HG03575 (cell line): ENCODE data around the gene BEX5.
"Not testable (repeated sequence)": the region's sequence is repeated elsewhere in the genome, so short reads cannot be mapped to it uniquely, and the experiment has no call there.

Source experiments
- ATAC-seq: cut with Tn5 transposase; IDR thresholded peaks from one replicate; pipeline ENCODE4 v1.9.1; 2021; ENCODE audit not compliant: unreplicated experiment, insufficient number of reproducible peaks, low FRiP score; ENCODE audit errors: extremely low read depth

Gene BEX5

DNA sequence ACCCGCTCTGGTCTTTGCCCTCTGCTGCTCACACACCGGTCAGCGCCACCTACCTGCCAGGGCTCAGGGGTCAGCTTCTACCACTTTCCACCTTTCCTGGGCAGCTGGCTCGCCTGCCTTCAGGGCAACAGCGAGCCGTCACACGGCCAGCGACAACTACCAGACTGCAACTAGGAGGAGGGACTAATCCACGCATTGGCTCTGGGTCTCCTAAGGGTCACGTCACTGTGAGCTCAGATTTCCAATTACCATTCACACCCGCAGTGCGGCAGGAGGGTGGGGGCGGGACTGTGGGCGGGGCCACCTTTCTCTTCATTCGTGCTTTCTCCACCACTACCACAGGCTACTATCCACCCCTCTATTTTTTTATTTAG is at the start of gene BEX5:
Gene BEX5, minus strand, starts transcription at position 172 of the 374 bp plus-strand sequence. CDS start 1,712 bp downstream, outside the sequence.
- peak; percentile 75 for ATAC-seq

DNA sequence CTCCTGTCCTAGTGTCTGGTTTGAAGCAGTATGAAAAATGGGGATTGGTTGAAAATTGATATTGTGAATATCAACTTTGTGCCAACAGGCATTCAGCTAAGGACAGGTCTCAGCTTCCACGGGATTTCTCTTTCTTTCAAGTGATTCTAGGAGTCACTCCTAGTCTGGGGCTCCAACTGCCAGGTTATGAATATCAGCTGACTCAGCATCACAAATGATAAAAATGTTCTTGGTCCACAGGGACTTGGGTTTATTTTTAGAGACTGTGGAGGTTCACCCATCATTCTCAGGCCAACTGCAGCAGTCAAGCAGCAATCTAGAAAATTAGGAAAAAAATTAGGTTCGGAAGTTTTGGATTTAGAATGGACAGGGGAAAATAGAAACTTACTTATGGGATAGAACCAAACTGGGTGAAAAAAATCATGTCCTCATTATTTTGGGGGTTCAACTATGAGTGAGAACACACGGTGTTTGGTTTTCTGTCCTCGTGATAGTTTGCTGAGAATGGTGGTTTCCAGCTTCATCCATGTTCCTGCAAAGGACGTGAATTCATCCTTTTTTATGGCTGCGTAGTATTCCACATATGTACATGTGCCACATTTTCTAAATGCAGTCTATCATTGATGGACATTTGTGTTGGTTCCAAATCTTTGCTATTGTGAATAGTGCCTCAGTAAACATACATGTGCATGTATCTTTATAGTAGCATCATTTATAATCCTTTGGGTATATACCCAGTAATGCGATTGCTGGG is 30.4 kb upstream of the BEX5 start:
- ATAC-seq = no peak

- ATAC-seq = no peak
These were observed 624 bp downstream of the BEX5 start for GRCh38 chrX:102154900-102155805.

DNA sequence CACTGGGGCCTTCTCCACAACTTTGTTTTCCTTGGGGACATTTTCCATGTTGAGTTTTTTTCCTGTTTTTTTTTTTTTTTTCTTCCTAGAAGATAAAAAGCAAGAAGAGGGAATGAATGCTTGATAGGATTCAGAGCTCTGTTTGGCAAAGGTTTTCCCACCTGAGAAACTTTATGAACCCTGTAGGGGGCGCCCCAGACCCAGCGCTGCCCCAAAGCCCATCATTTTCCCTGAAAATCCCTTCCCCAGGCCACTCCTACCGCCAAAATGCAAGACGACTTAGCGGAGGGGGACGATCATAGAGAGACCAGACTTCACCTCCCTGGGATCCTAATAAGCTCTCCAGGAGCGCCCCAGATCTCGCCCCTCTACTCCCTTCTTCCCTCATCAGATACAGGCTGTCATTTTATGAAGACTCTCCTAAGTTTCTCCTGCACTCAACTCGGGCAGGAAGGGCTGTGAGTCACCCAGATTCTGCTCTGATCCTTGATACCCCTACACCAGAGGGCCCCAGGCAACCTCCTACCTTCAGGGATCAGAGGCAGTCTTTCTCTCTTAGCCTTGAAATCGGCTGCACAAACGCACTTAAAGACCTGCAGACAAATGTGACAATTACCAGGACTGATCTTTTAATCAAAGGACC is 1.4 kb downstream of the BEX5 start:
- ATAC-seq = no peak

GRCh38 chrX:102142274-102142673 is 13.5 kb downstream of the BEX5 start, which contains the start of gene TCEAL6:
Gene TCEAL6 (minus strand): TSS chrX:102142481.
- ATAC-seq = not testable (repeated sequence)

- ATAC-seq = not testable (repeated sequence)
These were observed 14.1 kb downstream of the BEX5 start for GRCh38 chrX:102141631-102142030.

- not testable (repeated sequence) for ATAC-seq
These were observed 14.9 kb downstream of the BEX5 start for GRCh38 chrX:102140876-102141275.

GRCh38 chrX:102138064-102138463 is 17.7 kb downstream of the BEX5 start:
- ATAC-seq = no peak

DNA sequence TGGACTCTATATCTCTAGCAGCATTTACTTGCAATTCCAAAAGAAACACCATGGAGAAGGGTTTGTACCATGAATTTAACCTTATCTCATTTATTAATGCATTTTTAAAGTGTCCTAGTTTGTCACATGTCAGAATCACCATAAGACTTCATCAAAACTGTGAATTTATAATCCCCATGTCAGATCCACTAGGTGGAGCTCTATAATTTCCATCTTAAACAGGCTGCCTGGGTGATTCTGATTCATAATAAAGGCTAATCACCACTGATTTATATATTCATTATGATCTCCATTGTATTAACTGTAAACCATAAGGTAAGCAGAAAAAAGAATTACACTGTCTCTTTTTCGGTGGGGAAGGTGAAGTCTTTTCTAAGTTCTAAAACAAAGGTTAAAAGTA is 26.3 kb downstream of the BEX5 start:
- ATAC-seq = no peak

GRCh38 chrX:102126863-102127262 is 28.9 kb downstream of the BEX5 start:
- no peak for ATAC-seq

DNA sequence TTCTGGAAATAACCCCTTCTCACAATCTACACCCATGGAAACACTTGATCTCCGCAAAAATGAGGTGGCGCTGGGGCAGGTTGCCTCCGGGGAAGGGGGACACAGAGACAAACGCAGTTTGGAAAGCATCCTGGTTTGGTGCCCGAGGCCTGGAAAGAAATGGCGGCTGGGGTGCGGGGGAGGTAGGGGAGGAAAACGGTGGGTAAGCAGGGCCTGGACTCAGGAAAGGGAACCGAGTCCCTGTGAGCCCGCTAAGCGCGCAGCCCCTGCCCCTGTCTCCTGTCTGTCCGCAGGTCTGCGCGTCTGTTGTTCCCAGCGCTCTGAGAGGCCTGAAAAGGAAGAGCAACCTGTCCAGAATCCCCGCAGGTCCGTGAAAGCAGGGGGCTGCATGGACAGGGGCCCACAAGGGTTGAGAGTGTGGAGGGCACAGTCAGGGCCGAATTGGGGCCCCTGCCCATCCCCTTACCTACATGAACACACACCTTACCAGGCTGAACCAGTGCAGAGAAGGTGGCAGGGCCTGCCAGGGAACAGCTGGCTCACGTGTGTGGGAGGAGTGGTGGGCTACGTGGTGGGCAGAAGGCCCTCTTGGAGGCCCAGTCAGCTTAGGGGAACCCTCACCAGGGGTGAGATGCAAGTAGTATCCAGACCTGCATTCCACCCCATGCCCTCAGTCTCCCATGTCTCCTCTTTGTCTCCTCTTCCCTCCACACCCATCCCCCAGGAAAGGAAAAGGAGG is 29.5 kb downstream of the BEX5 start:
- not testable (repeated sequence) for ATAC-seq

- not testable (repeated sequence) for ATAC-seq
These were observed 30.3 kb downstream of the BEX5 start, which contains the start of gene TCEAL2 for GRCh38 chrX:102125436-102125835. Gene TCEAL2 (plus strand): TSS chrX:102125679. CDS start chrX:102126831, 1,152 bp downstream.

DNA sequence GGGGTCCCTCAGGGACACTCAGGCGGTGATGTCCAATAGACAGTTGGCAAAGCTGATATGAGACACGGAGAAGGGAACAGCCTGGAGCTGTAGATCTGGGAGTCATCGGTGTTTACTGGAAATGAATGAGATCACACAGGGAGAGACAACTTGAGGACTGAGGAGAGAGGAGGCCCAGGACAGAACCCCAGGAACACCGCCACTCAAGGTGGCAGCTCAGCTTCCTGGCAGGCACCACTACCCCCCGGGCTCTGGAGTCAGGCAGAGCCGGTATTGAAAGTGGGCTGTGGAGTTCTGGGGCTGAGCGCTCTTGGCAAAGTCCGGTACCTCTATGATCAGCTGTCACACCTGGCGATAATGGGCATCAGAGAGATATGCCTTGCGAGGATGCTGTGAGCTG is 30.8 kb downstream of the BEX5 start:
- not testable (repeated sequence) for ATAC-seq

DNA sequence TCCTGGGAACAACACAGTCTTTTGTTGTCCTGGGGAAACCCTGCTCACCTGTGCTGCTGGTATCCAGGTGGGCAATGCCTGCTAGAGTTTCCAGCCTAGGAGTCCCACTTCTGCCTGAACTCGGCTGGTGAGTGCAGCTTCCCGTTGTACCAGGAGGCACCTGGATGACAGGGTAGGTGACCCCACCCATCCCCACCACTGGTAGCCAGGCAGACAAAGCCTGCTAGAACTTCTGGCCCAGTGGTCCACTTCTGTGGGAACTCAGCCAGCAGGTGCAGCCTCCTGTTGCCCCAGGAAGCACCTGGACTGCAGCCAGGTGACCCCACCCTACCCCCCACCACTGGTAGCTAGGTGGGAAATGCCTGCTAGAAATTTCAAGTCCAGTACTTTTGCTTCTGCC is 40.0 kb downstream of the BEX5 start:
- no peak for ATAC-seq

DNA sequence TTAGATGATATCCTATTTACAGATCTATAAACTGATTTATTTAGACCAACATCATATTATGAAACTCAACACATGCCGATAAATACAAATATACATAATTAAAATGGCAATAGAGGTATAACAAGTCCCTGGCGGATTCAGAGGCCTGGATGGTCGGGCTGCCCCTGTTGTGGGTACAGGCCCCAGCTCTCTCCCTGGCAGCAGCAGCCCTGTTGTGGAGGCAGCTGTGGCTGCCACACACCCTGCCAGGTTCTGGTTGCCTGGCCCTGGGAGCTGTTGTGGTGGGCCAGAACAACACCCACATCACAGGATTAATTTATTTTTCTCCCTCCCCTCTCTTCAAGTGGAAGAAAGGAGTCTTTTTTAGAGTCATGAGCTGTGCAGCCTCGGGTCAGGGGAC is 42.4 kb downstream of the BEX5 start:
- no peak for ATAC-seq
